Mesothelial cell of epicardium (in vitro differentiated cells): Measurements from ENCODE around the gene RAPGEF4. TPM values are rescaled to one million over a fixed set of nuclear protein-coding genes. Genes with fewer than 3 reads are reported as not detected.

ENCODE experiments used
- DNase-seq, 2 experiments: peaks; one replicate each; pipeline ENCODE4 v3.0.0; 2021; ENCODE audit warnings: low spot score in 2 of 2; ENCODE audit not compliant: unreplicated experiment in 2 of 2
- H3K27ac Mint-ChIP-seq: 2 replicates; pipeline ENCODE4 v1.8.0; 2021; ENCODE audit warnings: mixed read lengths
- H3K27me3 Mint-ChIP-seq: 2 replicates; pipeline ENCODE4 v1.8.0; 2021; ENCODE audit warnings: low read depth, mixed read lengths
- H3K36me3 Mint-ChIP-seq: 2 replicates; pipeline ENCODE4 v1.8.0; 2021; ENCODE audit warnings: mixed read lengths
- H3K4me1 Mint-ChIP-seq: 2 replicates; pipeline ENCODE4 v1.8.0; 2021; ENCODE audit warnings: mixed read lengths
- H3K4me3 Mint-ChIP-seq: 2 replicates; pipeline ENCODE4 v1.8.0; 2021; ENCODE audit warnings: mild to moderate bottlenecking, moderate library complexity, mixed read lengths
- H3K9me3 Mint-ChIP-seq: 2 replicates; pipeline ENCODE4 v1.8.0; 2021; ENCODE audit warnings: mixed read lengths
- total RNA-seq: library from RNA; stranded (reverse); gene quantifications from 3 replicates; pipeline ENCODE4 v1.2.1, GENCODE V29; 2021
- TF ChIP-seq, protein P1 (sequence below): fragments of 200-600 bp; sonication (generic); IDR thresholded peaks from one replicate; pipeline ENCODE4 v1.5.0; 2021; ENCODE audit warnings: antibody characterized with exemption; ENCODE audit not compliant: unreplicated experiment

RAPGEF4 gene
- total RNA-seq, 1 donor from 2014 or later = 24.7 TPM

GRCh38 chr2:172753610-172754009, 18.0 kb downstream of the RAPGEF4 start:
- Mint-ChIP-seq H3K36me3 (peaks cover 2% of the 10 kb centered on the region), H3K27me3 (no peaks in the 10 kb centered on the region), H3K9me3 (peaks cover 5% of the 10 kb centered on the region), H3K27ac (no peak overlapping the region), H3K4me1 (no peaks in the 10 kb centered on the region), H3K4me3 (no peak overlapping the region)
- TF ChIP-seq, protein P1, sequence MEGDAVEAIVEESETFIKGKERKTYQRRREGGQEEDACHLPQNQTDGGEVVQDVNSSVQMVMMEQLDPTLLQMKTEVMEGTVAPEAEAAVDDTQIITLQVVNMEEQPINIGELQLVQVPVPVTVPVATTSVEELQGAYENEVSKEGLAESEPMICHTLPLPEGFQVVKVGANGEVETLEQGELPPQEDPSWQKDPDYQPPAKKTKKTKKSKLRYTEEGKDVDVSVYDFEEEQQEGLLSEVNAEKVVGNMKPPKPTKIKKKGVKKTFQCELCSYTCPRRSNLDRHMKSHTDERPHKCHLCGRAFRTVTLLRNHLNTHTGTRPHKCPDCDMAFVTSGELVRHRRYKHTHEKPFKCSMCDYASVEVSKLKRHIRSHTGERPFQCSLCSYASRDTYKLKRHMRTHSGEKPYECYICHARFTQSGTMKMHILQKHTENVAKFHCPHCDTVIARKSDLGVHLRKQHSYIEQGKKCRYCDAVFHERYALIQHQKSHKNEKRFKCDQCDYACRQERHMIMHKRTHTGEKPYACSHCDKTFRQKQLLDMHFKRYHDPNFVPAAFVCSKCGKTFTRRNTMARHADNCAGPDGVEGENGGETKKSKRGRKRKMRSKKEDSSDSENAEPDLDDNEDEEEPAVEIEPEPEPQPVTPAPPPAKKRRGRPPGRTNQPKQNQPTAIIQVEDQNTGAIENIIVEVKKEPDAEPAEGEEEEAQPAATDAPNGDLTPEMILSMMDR = no peak
- no peak for DNase-seq

- Mint-ChIP-seq H3K4me3 (no peak overlapping the region), H3K36me3 (peaks cover 16% of the 10 kb centered on the region), H3K27ac (no peak overlapping the region), H3K27me3 (no peaks in the 10 kb centered on the region), H3K9me3 (peaks cover 29% of the 10 kb centered on the region), H3K4me1 (no peaks in the 10 kb centered on the region)
- no peak for DNase-seq
- TF ChIP-seq, protein P1 = no peak
These were observed 23.8 kb downstream of the RAPGEF4 start for GRCh38 chr2:172759441-172759840.

GRCh38 chr2:172761306-172761705, 25.7 kb downstream of the RAPGEF4 start:
- Mint-ChIP-seq H3K9me3 (peaks cover 24% of the 10 kb centered on the region), H3K4me1 (no peaks in the 10 kb centered on the region), H3K36me3 (peaks cover 16% of the 10 kb centered on the region), H3K27me3 (no peaks in the 10 kb centered on the region), H3K27ac (no peak overlapping the region), H3K4me3 (no peak overlapping the region)
- TF ChIP-seq, protein P1 = no peak
- no peak for DNase-seq

- Mint-ChIP-seq H3K27me3 (no peaks in the 10 kb centered on the region), H3K4me3 (no peak overlapping the region), H3K27ac (no peak overlapping the region), H3K36me3 (peaks cover 16% of the 10 kb centered on the region), H3K9me3 (peaks cover 24% of the 10 kb centered on the region), H3K4me1 (no peaks in the 10 kb centered on the region)
- TF ChIP-seq, protein P1 = no peak
- DNase-seq = no peak
These were observed 26.9 kb downstream of the RAPGEF4 start for GRCh38 chr2:172762574-172762973.

DNA sequence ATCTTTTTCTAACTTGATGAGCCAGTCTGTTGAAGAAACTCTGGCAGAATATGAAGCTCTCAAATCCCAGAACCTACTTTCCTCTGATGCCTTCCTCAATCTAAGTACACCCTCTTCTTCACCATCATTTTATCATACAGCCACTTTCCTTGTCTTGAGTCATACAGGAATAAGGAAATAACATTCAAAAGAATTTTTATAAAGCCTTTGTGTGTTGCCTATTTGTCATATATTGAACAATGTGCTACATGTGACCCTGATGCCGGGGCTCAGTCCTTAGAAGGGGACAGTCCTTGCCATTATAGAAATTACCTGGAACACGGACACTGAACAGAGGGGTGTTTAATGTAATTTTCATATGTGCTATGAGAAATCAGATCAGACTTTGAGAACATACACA, 27.4 kb downstream of the RAPGEF4 start:
- H3K4me1 Mint-ChIP-seq = no peaks in the 10 kb centered on the region

DNA sequence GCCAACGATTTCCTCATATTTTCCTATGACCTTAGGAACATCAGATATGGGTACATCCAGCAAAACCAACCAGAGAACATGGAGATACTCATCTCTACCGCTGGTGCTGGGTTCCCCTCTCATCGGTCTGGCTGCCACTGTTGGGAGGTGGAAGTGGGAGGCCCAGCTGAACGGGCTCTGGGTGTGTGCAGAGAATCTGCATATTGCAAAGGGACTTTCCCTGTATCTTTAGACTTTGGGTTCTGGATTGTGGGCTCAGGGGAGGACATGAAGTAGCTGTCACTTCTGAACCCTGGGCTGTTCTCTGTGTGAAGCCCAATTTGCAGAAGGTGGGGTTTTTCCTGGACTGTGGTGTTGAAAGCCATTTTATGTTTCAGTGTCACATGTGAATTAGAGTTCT, 30.0 kb downstream of the RAPGEF4 start:
- DNase-seq = no peak
- Mint-ChIP-seq H3K27me3 (no peaks in the 10 kb centered on the region), H3K4me1 (no peaks in the 10 kb centered on the region), H3K36me3 (peaks cover 10% of the 10 kb centered on the region), H3K27ac (no peak overlapping the region), H3K4me3 (no peak overlapping the region), H3K9me3 (peaks cover 15% of the 10 kb centered on the region)
- TF ChIP-seq, protein P1 = no peak

More for the DNA sequence above, 27.4 kb downstream of the RAPGEF4 start:
- no peak for DNase-seq
- no peak overlapping the region for H3K4me3 Mint-ChIP-seq
- no peak overlapping the region for H3K27ac Mint-ChIP-seq
- TF ChIP-seq, protein P1 = no peak
- H3K36me3 Mint-ChIP-seq = peaks cover 16% of the 10 kb centered on the region
- H3K9me3 Mint-ChIP-seq = peaks cover 24% of the 10 kb centered on the region
- no peaks in the 10 kb centered on the region for H3K27me3 Mint-ChIP-seq
